Superior temporal gyrus (tissue), 1 donor: Measurements from ENCODE around the gene MEGF6.

ENCODE experiments used
- DNase-seq: peaks from one replicate; pipeline ENCODE4 v3.0.0-alpha.2; 2016; ENCODE audit errors: extremely low spot score

The MEGF6 gene

GRCh38 chr1:3520419-3521378 is 90.6 kb downstream of the MEGF6 start:
- no peak for DNase-seq

- no peak for DNase-seq
Measured at GRCh38 chr1:3519301-3519885, 91.9 kb downstream of the MEGF6 start.

- DNase-seq = no peak
Measured at GRCh38 chr1:3518756-3519155, 92.6 kb downstream of the MEGF6 start.

GRCh38 chr1:3518256-3518655 is 93.1 kb downstream of the MEGF6 start:
- no peak for DNase-seq

- DNase-seq = no peak
Measured at GRCh38 chr1:3516911-3517675, 94.2 kb downstream of the MEGF6 start.

GRCh38 chr1:3516481-3516869 is 94.8 kb downstream of the MEGF6 start:
- no peak for DNase-seq

GRCh38 chr1:3515774-3516480 is 95.4 kb downstream of the MEGF6 start:
- DNase-seq = no peak

GRCh38 chr1:3515272-3515671 is 96.0 kb downstream of the MEGF6 start:
- DNase-seq = no peak

- no peak for DNase-seq
Measured at GRCh38 chr1:3514404-3514803, 96.9 kb downstream of the MEGF6 start.

GRCh38 chr1:3511856-3512255 is 99.5 kb downstream of the MEGF6 start:
- DNase-seq = no peak

- no peak for DNase-seq
Measured at GRCh38 chr1:3511306-3511705, 100.0 kb downstream of the MEGF6 start.

- DNase-seq = no peak
Measured at GRCh38 chr1:3510956-3511250, 100.4 kb downstream of the MEGF6 start.

GRCh38 chr1:3510136-3510955 is 101.0 kb downstream of the MEGF6 start:
- DNase-seq = no peak

- DNase-seq = no peak
Measured at GRCh38 chr1:3509721-3510120, 101.6 kb downstream of the MEGF6 start.

- no peak for DNase-seq
Measured at GRCh38 chr1:3508757-3509415, 102.4 kb downstream of the MEGF6 start.

- no peak for DNase-seq
Measured at GRCh38 chr1:3507636-3508275, 103.6 kb downstream of the MEGF6 start.

- DNase-seq = no peak
Measured at GRCh38 chr1:3506943-3507342, 104.4 kb downstream of the MEGF6 start.

GRCh38 chr1:3506041-3506440 is 105.3 kb downstream of the MEGF6 start:
- DNase-seq = no peak

- DNase-seq = no peak
Measured at GRCh38 chr1:3505161-3505560, 106.1 kb downstream of the MEGF6 start.

GRCh38 chr1:3504822-3505153 is 106.5 kb downstream of the MEGF6 start:
- no peak for DNase-seq
